GM15510 (cell line): Measurements from ENCODE around the gene PTS.

Experiments
- POLR2A ChIP-seq: IDR thresholded peaks from 3 replicates; pipeline ENCODE4 v1.6.1; 2011; ENCODE audit warnings: borderline replicate concordance; ENCODE audit not compliant: insufficient read length; ENCODE audit errors: extremely low read depth

The PTS gene

GRCh38 chr11:112273066-112273465 is 46.8 kb downstream of the PTS start:
- TF ChIP-seq POLR2A = no peak

GRCh38 chr11:112274007-112274783 is 48.0 kb downstream of the PTS start:
- no peak for TF ChIP-seq POLR2A

DNA sequence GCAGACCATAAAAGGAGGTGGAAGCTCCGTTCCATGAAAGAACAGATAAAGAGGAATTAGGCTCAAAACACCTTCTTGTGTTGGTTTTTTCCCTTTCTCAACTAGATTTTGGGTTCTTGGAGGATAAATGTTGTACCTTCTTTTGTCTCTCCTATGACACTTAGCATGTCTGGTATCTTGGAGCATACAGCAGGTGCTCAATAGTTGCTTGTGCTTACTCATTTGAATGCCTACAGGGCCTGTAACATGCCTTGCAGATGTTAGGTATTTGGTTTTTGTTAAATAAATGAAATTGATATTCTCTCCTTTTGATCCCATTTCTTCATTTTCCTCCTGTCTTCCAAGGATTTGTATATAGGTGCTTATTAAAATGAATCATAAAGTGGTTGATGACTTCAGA is 50.8 kb downstream of the PTS start:
- no peak for TF ChIP-seq POLR2A

GRCh38 chr11:112277941-112278340 is 51.7 kb downstream of the PTS start:
- TF ChIP-seq POLR2A = no peak

DNA sequence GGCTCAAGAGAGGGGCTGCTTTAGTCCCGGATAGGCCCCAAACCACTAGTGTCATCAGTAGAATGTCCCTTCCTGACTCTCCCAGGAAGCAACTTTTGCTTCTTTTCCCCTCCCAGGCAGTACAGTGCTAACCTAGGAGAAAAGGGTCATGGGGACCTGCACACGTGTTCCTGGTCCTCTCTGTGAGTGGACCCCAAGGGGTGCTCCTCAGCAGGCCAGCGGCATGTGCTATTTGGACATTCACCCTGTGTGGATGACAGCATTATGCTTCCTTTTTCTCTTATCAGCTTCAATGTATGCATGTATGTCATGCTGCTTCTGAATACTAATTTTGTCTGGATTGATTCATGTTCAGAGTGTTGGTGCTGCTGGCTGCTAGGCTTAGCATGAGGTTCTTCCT is 52.6 kb downstream of the PTS start:
- TF ChIP-seq POLR2A = no peak

- no peak for TF ChIP-seq POLR2A
Observed at GRCh38 chr11:112279901-112280267, 53.7 kb downstream of the PTS start.

- TF ChIP-seq POLR2A = no peak
Observed at GRCh38 chr11:112280268-112281126, 54.3 kb downstream of the PTS start.

GRCh38 chr11:112281726-112282125 is 55.5 kb downstream of the PTS start:
- TF ChIP-seq POLR2A = no peak
